HL-60 (cell line): ENCODE measurements around the gene P2RY14.

Experiments used
- GABPA ChIP-seq: IDR thresholded peaks from 2 replicates; pipeline ENCODE4 v1.6.1; 2012; ENCODE audit warnings: low read depth
- POLR2AphosphoS5 ChIP-seq: IDR thresholded peaks from 2 replicates; pipeline ENCODE4 v1.6.1; 2012; ENCODE audit warnings: low read depth
- TF ChIP-seq, protein P1 (sequence below): IDR thresholded peaks from one replicate; pipeline ENCODE4 v1.5.1; 2011; ENCODE audit warnings: low read length, control low read depth, inconsistent platforms; ENCODE audit not compliant: insufficient read depth

DNA sequence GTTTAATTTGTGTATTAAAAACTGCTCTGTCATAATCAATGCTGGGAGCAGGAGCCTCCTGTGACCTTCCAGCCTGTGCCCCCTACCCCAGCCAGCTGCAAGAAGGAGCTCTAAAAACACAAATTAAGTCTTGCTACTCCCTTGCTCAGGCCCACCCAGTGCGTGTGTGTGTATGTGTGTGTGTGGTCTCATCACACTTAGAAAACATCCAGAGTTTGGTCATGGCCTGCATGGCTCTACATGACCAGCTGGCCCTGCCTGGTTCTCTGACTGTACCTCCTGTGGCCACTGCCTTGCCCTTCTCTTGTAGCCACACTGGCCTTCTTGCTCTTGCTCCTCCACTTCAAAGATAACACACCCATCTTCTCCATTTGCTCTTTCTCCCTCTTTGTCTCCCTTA lies 13.7 kb downstream of the P2RY14 start:
- TF ChIP-seq, protein P1, sequence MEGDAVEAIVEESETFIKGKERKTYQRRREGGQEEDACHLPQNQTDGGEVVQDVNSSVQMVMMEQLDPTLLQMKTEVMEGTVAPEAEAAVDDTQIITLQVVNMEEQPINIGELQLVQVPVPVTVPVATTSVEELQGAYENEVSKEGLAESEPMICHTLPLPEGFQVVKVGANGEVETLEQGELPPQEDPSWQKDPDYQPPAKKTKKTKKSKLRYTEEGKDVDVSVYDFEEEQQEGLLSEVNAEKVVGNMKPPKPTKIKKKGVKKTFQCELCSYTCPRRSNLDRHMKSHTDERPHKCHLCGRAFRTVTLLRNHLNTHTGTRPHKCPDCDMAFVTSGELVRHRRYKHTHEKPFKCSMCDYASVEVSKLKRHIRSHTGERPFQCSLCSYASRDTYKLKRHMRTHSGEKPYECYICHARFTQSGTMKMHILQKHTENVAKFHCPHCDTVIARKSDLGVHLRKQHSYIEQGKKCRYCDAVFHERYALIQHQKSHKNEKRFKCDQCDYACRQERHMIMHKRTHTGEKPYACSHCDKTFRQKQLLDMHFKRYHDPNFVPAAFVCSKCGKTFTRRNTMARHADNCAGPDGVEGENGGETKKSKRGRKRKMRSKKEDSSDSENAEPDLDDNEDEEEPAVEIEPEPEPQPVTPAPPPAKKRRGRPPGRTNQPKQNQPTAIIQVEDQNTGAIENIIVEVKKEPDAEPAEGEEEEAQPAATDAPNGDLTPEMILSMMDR = no peak
- TF ChIP-seq POLR2AphosphoS5 = no peak
- no peak for TF ChIP-seq GABPA
